Measurements from ENCODE around the gene LGALS7B. TPM values are rescaled to one million over a fixed set of nuclear protein-coding genes. Genes with fewer than 3 reads are reported as not detected.

Gene LGALS7B
- total and polyA plus RNA-seq, 10 of the 15 experiments (the other 5 are each of a cell fraction or from before 2014, with no cell fraction given) = not detected

- TF ChIP-seq RUNX3 (IDR thresholded peaks at IDR 0.05; ENCODE audit: low read length) (no peak), USF2 (IDR thresholded peaks at IDR 0.05; ENCODE audit: borderline replicate concordance, low read depth, low read length) (no peak), SMAD5 (IDR thresholded peaks at IDR 0.05; ENCODE audit: low read depth) (no peak), RBBP5 (conservative IDR thresholded peaks at IDR 0.05) (no peak), STAT3 (IDR thresholded peaks at IDR 0.05; ENCODE audit: low read depth, low read length) (no peak), MTA2 (IDR thresholded peaks at IDR 0.05; ENCODE audit: low read depth) (no peak)
Measured at GRCh38 chr19:38801359-38802095, 12.5 kb downstream of the LGALS7B start (continued).

- intact Hi-C loops (cut with micrococcal nuclease; ENCODE audit: unreplicated experiment) = no loop called here
- RAD21 ChIA-PET (ENCODE audit: unreplicated experiment) = no interaction called here
- no peaks in the 10 kb centered on the region for H3K4me1 ChIP-seq (ENCODE audit: control insufficient read depth, insufficient read depth, low read length)
Measured at GRCh38 chr19:38803543-38803942, 14.5 kb downstream of the LGALS7B start.

More at GRCh38 chr19:38803543-38803942, 14.5 kb downstream of the LGALS7B start:
- H3K4me3 ChIP-seq = no peak overlapping the region
- in situ Hi-C loops (cut with MboI) = no loop called here
- BruUV-seq (replicated peaks) = no TSS peak
- no peak overlapping the region for H2AFZ ChIP-seq (ENCODE audit: control insufficient read depth, low read depth, low read length)
- TF ChIP-seq SREBF2 (IDR thresholded peaks at IDR 0.05; ENCODE audit: low read length) (no peak), ZZZ3 (IDR thresholded peaks at IDR 0.05; ENCODE audit: control insufficient read depth, insufficient read length, low read depth) (no peak), BHLHE40 (IDR thresholded peaks at IDR 0.05; ENCODE audit: borderline replicate concordance in 1 of 2, low read depth in 2 of 2, low read length in 1 of 2) (no peak), SIN3A (IDR thresholded peaks at IDR 0.05; ENCODE audit: low read depth, low read length) (no peak), SIX5 (IDR thresholded peaks at IDR 0.05; ENCODE audit: low read depth, low read length, severe bottlenecking) (no peak)
- no peak overlapping the region for H3K27ac ChIP-seq (ENCODE audit: control insufficient read depth, insufficient read depth)
- no peak overlapping the region for H3K9ac ChIP-seq (ENCODE audit: control insufficient read depth, insufficient read depth, low read length)
- no peaks in the 10 kb centered on the region for H3K36me3 ChIP-seq (ENCODE audit: control insufficient read depth in 2 of 2, insufficient read depth in 2 of 2, low read length in 1 of 2)
- ChIA-PET POLR2A (no interaction called here), CTCF (no interaction called here), SMC1A (ENCODE audit: uncharacterized antibody, unreplicated experiment) (no interaction called here)
- DNase-seq (ENCODE audit: low read depth, low spot score) (no peak), FAIRE-seq (no peak), ATAC-seq (no peak)
- H4K20me1 ChIP-seq (ENCODE audit: control insufficient read depth, insufficient read depth) = no peaks in the 10 kb centered on the region
- H3K4me2 ChIP-seq (ENCODE audit: control insufficient read depth, insufficient read depth) = no peak overlapping the region
- no peaks in the 10 kb centered on the region for H3K79me2 ChIP-seq (ENCODE audit: control insufficient read depth, insufficient read depth, low read length)
- WGBS (ENCODE audit: insufficient coverage, insufficient replicate concordance, low lambda C conversion rate, missing lambda C conversion rate) = 61% methylated on average over 9 of the region's 10 CpGs
- no peaks in the 10 kb centered on the region for H3K27me3 ChIP-seq (replicated peaks in 1 of 2; ENCODE audit: control insufficient read depth in 2 of 2, insufficient read depth in 2 of 2, low read length in 1 of 2)
- H3K9me3 ChIP-seq (replicated peaks; ENCODE audit: control insufficient read depth, insufficient read depth, low read length) = no peaks in the 10 kb centered on the region

Measured in GM12878 (cell line).